ENCODE measurements around the gene KHDRBS2. TPM values are rescaled to one million over a fixed set of nuclear protein-coding genes. Genes with fewer than 3 reads are reported as not detected.

KHDRBS2 gene
- total and polyA plus RNA-seq, 2 experiments from 2014 or later, result 5.4 to 11.7 TPM

GRCh38 chr6:62298745-62299392 is 12.8 kb upstream of the KHDRBS2 start:
- no peaks in the 10 kb centered on the region for H3K36me3 Mint-ChIP-seq (ENCODE audit: low read depth)

More at GRCh38 chr6:62298745-62299392, 12.8 kb upstream of the KHDRBS2 start:
- Histone ChIP-seq H3K4me3 (no peak overlapping the region), H3K27me3 (ENCODE audit: insufficient read depth) (no peaks in the 10 kb centered on the region), H3K79me2 (replicated peaks; ENCODE audit: insufficient read depth) (no peaks in the 10 kb centered on the region), H3K27ac (ENCODE audit: low read depth) (no peak overlapping the region), H2AFZ (no peak overlapping the region), H3K9me2 (ENCODE audit: insufficient read depth) (no peaks in the 10 kb centered on the region), H3K4me2 (no peak overlapping the region), H3F3A (replicated peaks; ENCODE audit: low read depth) (no peaks in the 10 kb centered on the region), H4K20me1 (replicated peaks; ENCODE audit: insufficient read depth) (no peaks in the 10 kb centered on the region), H3K4me1 (ENCODE audit: insufficient read depth) (no peaks in the 10 kb centered on the region), H3K36me3 (ENCODE audit: insufficient read depth) (no peaks in the 10 kb centered on the region)
- Mint-ChIP-seq H3K27me3 (ENCODE audit: insufficient read depth, low read depth, poor library complexity) (no peaks in the 10 kb centered on the region), H3K27ac (no peak overlapping the region), H3K9me3 (peaks cover 5% of the 10 kb centered on the region), H3K4me3 (no peak overlapping the region), H3K4me1 (no peaks in the 10 kb centered on the region)
- TF ChIP-seq ZNF462 (CRISPR knock-in tag; IDR thresholded peaks at IDR 0.05), result no peak
- TF ChIP-seq CREB1 (CRISPR knock-in tag; IDR thresholded peaks at IDR 0.05; ENCODE audit: low read depth), result no peak
- TF ChIP-seq STAT1 (IDR thresholded peaks at IDR 0.05; ENCODE audit: unreplicated experiment), result no peak
- no peak for TF ChIP-seq ZNF331 (CRISPR knock-in tag; IDR thresholded peaks at IDR 0.05; ENCODE audit: low read depth)
- TF ChIP-seq ETS1 (IDR thresholded peaks at IDR 0.05), result no peak
- no peak for TF ChIP-seq EZH2phosphoT487 (IDR thresholded peaks at IDR 0.05; ENCODE audit: unreplicated experiment)
- TF ChIP-seq EZH2 (IDR thresholded peaks at IDR 0.05; ENCODE audit: low read depth, unreplicated experiment), result no peak
- no peak for TF ChIP-seq NANOG (IDR thresholded peaks at IDR 0.05; ENCODE audit: borderline replicate concordance)
- no peak for TF ChIP-seq ZNF114 (CRISPR knock-in tag; IDR thresholded peaks at IDR 0.05)
- TF ChIP-seq JUNB (IDR thresholded peaks at IDR 0.05; ENCODE audit: unreplicated experiment), result no peak
- no peak for TF ChIP-seq POLR2AphosphoS5 (IDR thresholded peaks at IDR 0.05; ENCODE audit: low read depth)
- no peak for TF ChIP-seq CTCF (conservative IDR thresholded peaks at IDR 0.05; ENCODE audit: low read depth in 2 of 2)
- no peak for TF ChIP-seq REST (IDR thresholded peaks at IDR 0.05; ENCODE audit: unreplicated experiment)
- DNase-seq (ENCODE audit: low spot score), result no peak
- ATAC-seq, result no peak

All from GM23338 (cell line).